SK-N-MC (cell line): Measurements from ENCODE around the gene SPCS2.
"Not testable (repeated sequence)": the region's sequence is repeated elsewhere in the genome, so short reads cannot be mapped to it uniquely, and the experiment has no call there.

Source experiments
- EZH2 ChIP-seq: fragments of 200-600 bp; sonication (generic); IDR thresholded peaks from one replicate; pipeline ENCODE4 v1.6.1; 2017; ENCODE audit warnings: antibody characterized with exemption
- FOXP2 ChIP-seq: optimal IDR thresholded peaks from 2 replicates; pipeline ENCODE3; 2011; ENCODE audit warnings: mild to moderate bottlenecking, moderate library complexity; ENCODE audit not compliant: insufficient read depth; ENCODE audit errors: extremely low read length, control extremely low read depth
- POLR2AphosphoS5 ChIP-seq: IDR thresholded peaks from 2 replicates; pipeline ENCODE4 v1.6.1; 2012; ENCODE audit warnings: mild to moderate bottlenecking, low read depth, low read length, borderline replicate concordance

GRCh38 chr11:75020328-75020727 lies 71.3 kb downstream of the SPCS2 start:
- not testable (repeated sequence) for TF ChIP-seq EZH2, POLR2AphosphoS5, FOXP2
